GM13976 (cell line): ENCODE results near the gene SH3TC2.

Source experiments
- DNase-seq: peaks from one replicate; pipeline ENCODE4 v3.0.0; 2012; ENCODE audit warnings: low spot score
- CTCF ChIP-seq: IDR thresholded peaks from 2 replicates; pipeline ENCODE4 v1.5.1; 2012; ENCODE audit warnings: borderline replicate concordance, mild to moderate bottlenecking; ENCODE audit not compliant: insufficient read depth; ENCODE audit errors: extremely low read depth, missing control alignments, control extremely low read depth
- in situ Hi-C: fragments of 300-500 bp; cut with MboI; formaldehyde crosslinking; loops from one replicate; pipeline ENCODE4 v1.12.0; 2022; ENCODE audit warnings: low sequenced_read_pairs, mixed read lengths, inconsistent platforms; ENCODE audit not compliant: unreplicated experiment

Gene SH3TC2

GRCh38 chr5:149022200-149022599, 40.7 kb downstream of the SH3TC2 start:
- TF ChIP-seq CTCF = no peak
- DNase-seq = no peak
- in situ Hi-C loops = no loop called here

- in situ Hi-C loops = no loop called here
- no peak for DNase-seq
- no peak for TF ChIP-seq CTCF
Measured at GRCh38 chr5:149019679-149020078, 43.2 kb downstream of the SH3TC2 start.

GRCh38 chr5:149018909-149019443, 43.9 kb downstream of the SH3TC2 start:
- no peak for TF ChIP-seq CTCF
- in situ Hi-C loops = no loop called here
- DNase-seq = no peak

GRCh38 chr5:149017636-149018035, 45.2 kb downstream of the SH3TC2 start:
- in situ Hi-C loops = no loop called here
- no peak for TF ChIP-seq CTCF
- DNase-seq = no peak

- no peak for DNase-seq
- in situ Hi-C loops = no loop called here
- TF ChIP-seq CTCF = no peak
Measured at GRCh38 chr5:149015561-149015960, 47.3 kb downstream of the SH3TC2 start.

GRCh38 chr5:149015126-149015525, 47.7 kb downstream of the SH3TC2 start:
- no peak for TF ChIP-seq CTCF
- DNase-seq = no peak
- in situ Hi-C loops = no loop called here
